Stimulated activated CD4-positive, alpha-beta T cell treated with anti-CD3 and anti-CD28 coated beads, Interleukin-4, amount 100 ng/mL, for 24 hours (primary cell): Measurements from ENCODE around the gene UGT3A2.
"Not testable (repeated sequence)": the region's sequence is repeated elsewhere in the genome, so short reads cannot be mapped to it uniquely, and the experiment has no call there.

ENCODE experiments used
- DNase-seq: peaks from one replicate; pipeline ENCODE4 v3.0.0-alpha.2; 2020

Gene UGT3A2

DNA sequence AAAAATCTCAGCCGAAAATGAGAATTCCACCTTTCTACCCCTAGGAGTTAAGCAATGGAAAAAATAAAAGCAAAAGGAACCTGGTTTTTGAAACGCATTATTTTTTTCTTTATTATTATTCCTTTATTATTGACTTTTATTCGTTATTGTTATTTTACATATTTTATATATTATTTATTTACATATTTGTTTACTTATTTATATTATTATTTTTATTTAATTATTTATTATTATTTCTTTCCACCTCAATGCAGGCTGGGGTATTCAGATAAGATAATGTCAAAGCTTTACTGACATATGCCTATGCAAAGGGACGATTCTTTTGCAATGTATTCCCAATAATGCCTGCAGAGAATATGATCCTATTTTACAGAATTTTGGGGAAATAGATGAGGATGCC, 16.7 kb downstream of the UGT3A2 start:
- DNase-seq = no peak

DNA sequence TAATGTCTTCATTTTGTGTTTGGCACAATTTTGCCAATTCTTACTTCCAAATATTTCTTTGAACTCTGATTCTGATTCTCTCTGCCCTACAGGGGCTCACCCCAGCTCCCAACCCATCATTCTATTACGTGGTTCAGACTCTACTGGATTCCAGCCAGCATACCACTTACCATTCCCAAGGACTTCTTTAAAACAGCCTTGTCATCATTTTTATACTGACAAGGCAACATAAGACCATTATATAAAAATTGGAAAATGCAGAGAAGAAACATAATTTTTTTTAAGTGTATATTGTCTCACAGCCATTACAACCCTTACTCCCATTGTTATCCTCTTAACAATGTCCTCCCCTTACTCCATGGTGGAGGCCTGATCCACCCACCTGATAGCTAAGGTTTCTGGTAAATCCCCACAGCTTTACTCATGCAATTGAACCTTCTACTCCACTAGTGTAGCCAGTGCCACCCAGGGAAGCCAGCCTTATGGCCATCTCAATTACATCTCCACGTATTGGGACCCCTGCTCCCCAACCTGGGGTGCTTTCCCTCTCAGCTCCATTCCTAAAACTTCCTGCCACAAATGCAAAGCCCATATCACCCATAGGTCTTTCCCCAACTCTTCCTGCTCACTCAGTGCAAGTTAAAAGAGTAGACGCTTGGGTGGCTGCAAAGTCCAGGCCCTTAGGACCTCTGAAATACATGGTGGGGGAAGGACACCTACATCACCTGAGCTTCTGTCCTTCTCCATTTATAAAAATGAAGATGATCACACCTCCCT, 19.1 kb downstream of the UGT3A2 start:
- DNase-seq = no peak

DNA sequence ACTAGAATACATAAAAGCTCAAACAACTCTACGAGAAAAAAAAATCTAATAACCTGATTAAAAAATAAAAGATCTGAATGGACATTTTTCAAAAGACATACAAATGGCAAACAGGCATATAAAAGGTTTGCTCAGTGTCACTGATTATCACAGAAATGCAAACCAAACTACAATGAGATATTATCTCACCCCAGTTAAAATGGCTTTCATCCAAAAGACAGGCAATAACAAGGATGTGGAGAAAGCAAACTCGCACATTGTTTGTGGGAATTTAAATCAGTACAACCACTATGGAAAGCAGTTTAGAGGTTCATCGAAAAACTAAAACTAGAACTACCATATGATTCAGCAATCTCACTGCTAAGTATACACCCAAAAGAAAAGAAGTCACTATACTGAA, 20.8 kb downstream of the UGT3A2 start:
- DNase-seq = no peak

- DNase-seq = no peak
Measured at GRCh38 chr5:36041537-36041845, 25.2 kb downstream of the UGT3A2 start.

DNA sequence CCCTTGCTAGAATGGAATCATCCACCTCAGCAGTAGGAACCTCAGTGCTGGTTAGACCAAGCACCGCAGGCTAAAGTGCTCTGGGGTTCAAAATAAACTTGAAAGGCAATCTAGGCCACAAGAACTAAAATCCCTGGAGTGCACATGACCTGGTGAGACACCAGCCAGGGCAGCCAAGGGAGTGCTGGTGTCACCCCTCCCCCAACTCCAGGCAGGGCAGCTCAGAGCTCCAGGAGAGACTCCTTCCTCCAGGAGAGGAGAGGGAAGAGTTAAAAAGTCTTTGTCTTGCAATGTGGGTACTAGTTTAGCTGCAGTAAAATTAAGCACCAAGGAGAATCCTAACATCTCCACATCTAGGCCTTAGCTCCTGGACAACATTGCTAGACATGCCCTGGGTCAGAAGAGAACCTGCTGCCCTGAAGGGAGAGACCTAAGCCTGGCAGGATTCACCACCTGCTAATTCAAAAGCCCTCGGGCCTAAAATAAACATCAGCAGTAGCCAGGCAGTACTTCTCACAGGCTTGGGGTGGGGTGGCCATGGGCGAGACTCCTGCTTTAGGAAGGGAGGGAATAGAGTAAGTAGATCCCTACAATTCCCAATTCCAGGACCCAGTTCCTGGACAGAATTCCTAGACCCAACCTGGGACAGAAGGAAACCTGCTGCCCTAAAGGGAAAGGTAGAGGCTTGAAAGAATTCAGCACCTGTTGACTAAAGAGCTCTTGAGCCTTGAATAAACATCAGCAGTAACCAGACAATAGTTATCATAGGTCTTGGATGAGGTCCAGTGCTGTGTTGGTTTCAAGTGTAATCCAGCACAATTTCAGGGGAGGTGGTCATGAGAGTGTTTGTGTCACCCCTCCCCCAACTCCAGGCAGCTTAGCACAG, 25.8 kb downstream of the UGT3A2 start:
- DNase-seq = no peak

GRCh38 chr5:36035696-36036095, 31.0 kb downstream of the UGT3A2 start:
- no peak for DNase-seq

- not testable (repeated sequence) for DNase-seq
Measured at GRCh38 chr5:36034536-36035134, 32.0 kb downstream of the UGT3A2 start.

GRCh38 chr5:36033486-36033885, 33.2 kb downstream of the UGT3A2 start:
- DNase-seq = no peak

- no peak for DNase-seq
Measured at GRCh38 chr5:36033047-36033446, 33.6 kb downstream of the UGT3A2 start.

DNA sequence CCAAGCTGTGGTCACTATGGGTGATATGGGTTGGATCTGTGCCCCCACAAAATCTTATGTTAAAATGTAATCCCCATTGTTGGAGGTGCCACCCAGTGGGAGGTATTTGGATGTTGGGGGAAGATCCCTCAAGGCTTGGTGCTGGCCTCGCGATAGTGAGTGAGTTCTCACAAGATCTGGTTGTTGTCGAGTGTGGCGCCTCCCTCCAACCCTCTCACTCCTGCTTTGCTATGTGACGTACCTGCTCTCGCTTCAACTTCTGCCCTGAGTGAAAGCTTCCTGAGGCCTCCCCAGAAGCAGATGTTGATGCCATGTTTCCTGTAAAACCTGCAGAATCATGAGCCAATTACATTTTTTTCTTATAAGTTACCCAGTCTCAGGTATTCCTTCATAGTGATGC, 35.5 kb downstream of the UGT3A2 start:
- no peak for DNase-seq

GRCh38 chr5:36029914-36030313, 36.8 kb downstream of the UGT3A2 start:
- no peak for DNase-seq

GRCh38 chr5:36028816-36029465, 37.7 kb downstream of the UGT3A2 start:
- no peak for DNase-seq

DNA sequence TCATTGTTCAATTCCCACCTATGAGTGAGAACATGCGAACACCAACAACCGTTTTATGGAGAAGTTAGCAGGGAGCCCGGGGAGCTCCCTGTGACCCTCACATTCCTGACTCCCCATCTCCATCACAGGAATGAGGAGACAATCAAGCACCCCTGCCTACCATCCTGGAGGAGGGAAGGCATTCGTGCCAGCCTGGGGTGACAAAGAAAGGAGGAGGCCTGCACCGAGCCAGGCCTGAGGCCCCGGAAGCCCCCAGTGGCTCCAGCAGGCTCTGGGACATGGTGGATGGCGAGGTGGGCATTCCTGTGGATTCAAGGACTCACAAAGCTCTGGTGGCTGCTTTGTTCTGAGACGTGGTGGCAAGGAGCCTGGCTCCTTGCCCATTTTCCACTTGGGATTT, 39.0 kb downstream of the UGT3A2 start:
- DNase-seq = no peak

DNA sequence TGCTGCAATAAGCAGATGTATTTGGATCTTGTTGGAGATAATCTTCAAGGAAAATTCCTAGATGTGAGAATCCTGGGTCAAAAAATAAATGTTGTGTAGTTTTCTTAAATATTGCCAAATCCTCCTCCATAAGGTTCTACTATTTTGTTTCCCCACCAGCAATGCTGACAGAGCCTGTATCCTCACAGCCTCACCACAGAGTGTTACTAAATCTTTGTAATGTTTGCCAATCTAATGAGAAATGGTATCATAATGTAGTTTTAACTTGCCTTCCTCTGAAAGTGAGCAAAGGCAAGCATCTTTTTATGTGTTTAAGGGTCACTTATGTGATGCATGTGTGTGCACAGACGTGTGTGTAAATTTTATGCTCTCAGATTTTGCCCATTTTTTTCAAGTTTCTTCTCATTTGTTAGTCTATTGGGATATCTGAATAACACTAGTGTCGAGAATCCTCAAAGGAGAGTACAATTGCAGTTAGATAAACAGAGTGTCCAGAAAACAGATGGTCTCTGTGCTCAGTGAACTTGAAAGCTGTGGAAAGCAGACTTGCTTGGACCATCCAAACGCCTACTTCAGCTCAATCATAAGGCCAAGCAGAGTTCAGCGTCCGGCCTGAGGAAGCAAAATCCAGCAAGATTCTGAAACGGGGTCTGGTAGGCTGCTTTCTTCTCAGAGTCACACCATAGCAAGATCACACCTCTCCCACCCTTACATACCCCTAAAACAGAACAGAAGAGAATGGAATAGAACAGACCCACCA, 39.8 kb downstream of the UGT3A2 start:
- DNase-seq = no peak

- DNase-seq = not testable (repeated sequence)
Measured at GRCh38 chr5:36022246-36022645, 44.4 kb downstream of the UGT3A2 start.

- DNase-seq = not testable (repeated sequence)
Measured at GRCh38 chr5:36019584-36019983, 47.1 kb downstream of the UGT3A2 start.

- no peak for DNase-seq
Measured at GRCh38 chr5:36017622-36018021, 49.1 kb downstream of the UGT3A2 start.

GRCh38 chr5:36017004-36017403, 49.7 kb downstream of the UGT3A2 start:
- no peak for DNase-seq

DNA sequence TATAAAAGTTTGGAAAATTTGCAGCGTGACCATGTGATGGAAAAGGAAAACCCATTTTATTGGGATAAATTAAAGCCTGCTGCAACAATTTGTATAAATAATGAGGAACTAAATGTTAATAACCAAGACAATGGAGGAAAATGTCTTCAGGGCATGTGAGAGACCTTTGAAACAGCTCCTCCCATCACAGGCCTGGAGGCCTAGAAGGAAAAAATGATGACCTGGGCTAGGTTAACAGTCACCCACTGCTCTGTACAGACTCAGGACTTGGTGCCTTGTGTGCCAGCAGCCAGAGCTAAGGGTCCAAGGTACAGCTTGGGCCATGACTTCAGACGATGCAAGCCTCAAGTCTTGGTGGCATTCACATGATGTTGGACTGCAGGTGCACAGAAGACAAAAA, 53.5 kb downstream of the UGT3A2 start:
- no peak for DNase-seq

DNA sequence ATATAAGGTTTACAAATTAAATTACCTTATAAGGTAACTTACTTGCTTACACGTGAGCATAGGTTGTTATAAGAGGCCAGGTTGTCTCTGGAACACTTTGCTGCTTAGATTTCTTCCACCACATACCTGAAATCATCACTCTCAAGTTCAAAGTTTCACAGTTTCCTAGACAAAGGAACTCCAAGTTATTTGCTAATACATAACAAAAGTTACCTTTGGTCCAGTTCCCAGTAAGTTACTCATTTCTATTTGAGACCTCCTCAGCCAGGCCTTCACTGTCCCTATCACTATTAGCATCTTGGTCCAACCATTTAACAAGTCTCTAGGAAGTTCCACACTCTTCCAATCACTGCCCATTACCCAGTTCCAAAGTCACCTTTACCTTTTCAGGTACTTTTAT, 57.0 kb downstream of the UGT3A2 start:
- no peak for DNase-seq

DNA sequence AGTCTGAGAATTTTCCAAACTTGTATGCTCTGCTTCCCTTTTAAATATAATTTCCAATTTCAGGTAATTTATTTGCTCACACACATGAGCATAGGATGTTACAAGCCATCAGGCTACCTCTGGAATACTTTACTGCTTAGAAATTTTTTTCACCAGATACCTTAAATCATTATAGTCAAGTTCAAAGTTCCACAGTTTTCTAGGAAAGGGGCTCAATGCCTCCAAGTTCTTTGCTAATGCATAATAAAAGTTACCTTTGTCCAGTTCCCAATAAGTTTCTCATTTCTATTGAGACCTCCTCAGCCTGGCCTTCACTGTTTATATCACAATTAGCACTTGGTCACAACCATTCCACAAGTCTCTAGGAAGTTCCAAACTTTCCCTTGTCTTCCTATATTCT, 59.3 kb downstream of the UGT3A2 start:
- no peak for DNase-seq

DNA sequence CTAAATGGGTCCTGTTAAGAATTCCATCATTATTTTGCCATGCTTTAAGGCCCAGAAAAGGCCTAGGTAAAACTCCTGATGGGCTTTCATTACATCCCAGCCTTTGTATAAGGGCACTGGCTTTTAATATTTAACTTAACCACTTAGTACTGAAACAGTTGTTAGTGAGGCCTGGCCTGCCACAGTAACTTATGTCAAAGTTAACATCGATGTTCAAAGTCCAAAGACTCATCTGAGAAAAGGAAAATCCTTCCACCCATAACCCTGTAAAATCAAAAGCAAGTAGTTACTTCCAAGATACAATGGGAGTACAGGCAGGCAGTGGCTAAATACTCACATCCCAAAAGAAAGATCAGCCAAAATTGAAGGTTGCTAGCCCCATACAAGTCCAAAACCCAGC, 60.5 kb downstream of the UGT3A2 start:
- DNase-seq = no peak

DNA sequence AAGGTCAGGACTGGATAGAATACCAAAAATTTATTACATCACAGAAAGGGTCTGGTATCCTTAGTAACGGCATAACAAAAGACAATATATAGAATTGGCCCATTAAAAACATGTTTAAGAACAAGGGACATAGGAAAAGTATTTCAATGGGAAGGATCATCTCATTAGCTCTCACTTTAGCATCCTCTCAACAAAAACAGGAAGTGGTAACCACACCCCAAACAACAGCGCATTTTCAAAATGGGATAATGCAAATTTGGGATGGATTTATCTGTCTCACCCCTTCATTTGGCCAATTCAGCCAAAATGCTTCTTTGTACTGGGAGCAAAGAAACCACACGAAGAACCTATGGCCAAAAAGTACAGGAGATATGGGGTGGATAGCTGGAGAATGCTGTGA, 65.7 kb downstream of the UGT3A2 start:
- DNase-seq = no peak
